NCI-H2196 (cell line): ENCODE results near the gene AFF2.
"Not testable (repeated sequence)": the region's sequence is repeated elsewhere in the genome, so short reads cannot be mapped to it uniquely, and the experiment has no call there.

Experiments
- DNase-seq: peaks from one replicate; lab custom pipeline; 2025; ENCODE audit not compliant: unreplicated experiment; lab: John Stamatoyannopoulos, UW

The AFF2 gene

DNA sequence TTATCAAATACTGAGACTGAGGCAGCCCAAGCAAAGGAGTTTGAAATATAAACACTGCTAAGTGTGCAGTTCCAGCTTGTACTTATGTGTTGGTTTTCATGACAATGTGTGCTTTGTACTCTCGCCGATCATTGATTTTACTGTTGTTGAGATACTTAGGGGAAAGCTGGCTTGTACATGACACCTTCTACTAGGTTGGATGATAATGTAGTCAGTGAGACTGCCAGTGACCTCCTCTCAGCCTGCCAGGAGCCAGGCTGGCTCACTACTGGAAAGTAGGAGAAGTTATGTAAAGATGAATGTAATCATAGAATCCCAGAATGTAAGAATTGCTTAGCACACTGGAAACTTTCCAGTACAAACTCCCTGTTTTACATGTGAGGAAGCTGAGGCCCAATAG lies 132.0 kb downstream of the AFF2 start:
- DNase-seq: no peak

GRCh38 chrX:148633218-148633908 lies 132.9 kb downstream of the AFF2 start:
- no peak for DNase-seq

DNA sequence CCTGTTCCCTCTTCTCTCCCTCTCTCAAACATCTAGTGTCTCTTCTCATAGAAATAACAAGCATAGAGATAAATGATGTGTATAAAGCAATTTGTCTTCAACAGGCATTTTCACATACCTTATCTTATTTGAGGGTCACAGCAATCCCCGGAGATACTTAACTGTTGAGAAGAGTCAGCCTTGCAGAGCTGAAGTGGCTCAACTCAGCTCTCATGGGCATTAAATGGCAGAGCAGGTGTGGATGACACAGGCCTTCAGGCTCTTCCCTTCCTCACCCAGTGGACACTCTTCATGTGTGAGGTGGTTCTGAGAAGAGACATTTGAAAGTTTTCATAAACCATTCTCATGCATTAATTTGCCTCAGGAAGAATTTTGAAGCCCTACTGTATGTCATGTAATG lies 134.2 kb downstream of the AFF2 start:
- no peak for DNase-seq

GRCh38 chrX:148643460-148643859 lies 143.0 kb downstream of the AFF2 start:
- DNase-seq: no peak

- DNase-seq: no peak
Measured at GRCh38 chrX:148647651-148648050, 147.2 kb downstream of the AFF2 start.

DNA sequence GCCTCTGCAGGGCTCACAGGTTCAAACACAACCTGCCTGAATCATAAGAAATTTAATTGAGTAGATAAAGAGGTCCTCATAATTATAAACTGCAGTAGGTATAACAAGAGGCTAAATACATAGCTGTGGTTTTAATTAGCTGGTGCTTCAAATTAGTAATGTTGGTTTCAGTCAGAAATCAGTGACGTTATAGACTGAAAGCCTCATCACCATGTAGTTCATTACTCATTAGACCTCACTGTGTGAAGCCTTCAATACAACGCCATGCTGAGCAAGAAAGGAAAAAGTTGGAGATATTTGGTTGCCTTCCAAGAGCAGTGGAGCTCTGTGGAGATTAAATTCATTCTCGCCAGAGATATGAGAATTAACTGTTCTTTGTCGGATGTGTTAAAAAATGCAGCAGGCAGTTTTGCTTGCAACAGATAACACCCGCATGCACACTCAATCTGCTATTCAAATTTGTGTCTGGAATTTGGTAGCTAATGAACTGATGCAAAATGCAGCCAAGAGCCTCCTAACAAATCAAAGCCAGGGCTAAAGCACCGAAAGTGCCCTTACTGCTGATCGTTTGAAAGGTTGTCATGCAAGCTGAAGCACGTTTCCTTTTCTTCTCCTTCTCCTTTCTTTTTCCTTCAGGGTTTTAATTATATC lies 148.9 kb downstream of the AFF2 start:
- no peak for DNase-seq

DNA sequence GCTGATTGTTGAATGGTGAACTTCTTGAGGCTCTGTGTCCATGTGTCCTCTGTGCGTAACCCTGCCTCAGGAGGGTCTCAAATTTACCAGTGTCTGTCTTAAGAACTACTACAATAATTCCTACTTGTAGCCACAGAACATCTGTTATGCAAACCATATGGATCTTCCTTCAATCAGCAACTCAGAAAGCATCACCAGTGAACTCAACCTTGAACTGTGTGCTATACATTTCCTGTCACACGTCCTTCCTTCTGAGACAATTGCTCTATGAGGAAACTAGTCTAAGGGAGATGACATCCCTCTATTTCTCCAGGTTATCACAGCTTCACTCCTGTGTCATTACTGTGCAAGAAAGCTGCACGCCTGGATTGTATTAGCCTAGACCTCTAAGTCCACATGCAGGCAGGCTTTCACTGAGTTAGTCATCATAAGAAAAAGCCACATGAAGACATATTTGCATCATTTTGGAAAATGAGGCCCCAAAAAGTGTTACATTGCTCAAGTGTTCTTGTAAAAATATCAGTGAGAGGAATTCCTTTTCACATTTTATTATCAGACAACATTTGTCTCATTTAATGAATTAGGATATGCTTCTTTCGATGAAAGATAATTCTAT lies 157.8 kb downstream of the AFF2 start:
- no peak for DNase-seq

DNA sequence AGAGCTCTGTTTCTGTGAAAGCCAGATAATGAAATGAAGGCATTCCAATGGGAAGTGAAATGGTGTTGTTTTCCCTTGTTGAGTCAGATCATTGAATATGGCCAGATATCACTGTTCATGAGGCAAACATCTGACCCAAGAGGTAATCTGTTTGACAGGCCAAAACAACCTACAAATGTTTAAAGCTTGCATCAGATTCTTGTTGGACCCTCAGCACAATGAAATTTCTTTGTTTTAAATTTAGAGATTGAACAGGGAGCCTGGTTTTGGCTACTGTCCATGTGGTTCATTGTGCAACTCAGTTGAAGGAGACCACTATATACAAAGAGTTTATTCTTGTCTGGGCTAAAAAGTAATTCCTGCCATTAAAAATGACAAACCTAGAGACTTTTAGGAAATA lies 159.1 kb downstream of the AFF2 start:
- no peak for DNase-seq

GRCh38 chrX:148661035-148661434 lies 160.6 kb downstream of the AFF2 start:
- DNase-seq: no peak

DNA sequence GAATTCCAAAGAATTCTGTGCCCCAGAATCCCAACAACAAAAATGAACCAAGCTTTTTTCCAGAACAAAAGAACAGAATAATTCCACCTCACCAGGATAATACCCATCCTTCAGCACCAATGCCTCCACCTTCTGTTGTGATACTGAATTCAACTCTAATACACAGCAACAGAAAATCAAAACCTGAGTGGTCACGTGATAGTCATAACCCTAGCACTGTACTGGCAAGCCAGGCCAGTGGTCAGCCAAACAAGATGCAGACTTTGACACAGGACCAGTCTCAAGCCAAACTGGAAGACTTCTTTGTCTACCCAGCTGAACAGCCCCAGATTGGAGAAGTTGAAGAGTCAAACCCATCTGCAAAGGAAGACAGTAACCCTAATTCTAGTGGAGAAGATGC lies 161.6 kb downstream of the AFF2 start:
- DNase-seq: no peak

DNA sequence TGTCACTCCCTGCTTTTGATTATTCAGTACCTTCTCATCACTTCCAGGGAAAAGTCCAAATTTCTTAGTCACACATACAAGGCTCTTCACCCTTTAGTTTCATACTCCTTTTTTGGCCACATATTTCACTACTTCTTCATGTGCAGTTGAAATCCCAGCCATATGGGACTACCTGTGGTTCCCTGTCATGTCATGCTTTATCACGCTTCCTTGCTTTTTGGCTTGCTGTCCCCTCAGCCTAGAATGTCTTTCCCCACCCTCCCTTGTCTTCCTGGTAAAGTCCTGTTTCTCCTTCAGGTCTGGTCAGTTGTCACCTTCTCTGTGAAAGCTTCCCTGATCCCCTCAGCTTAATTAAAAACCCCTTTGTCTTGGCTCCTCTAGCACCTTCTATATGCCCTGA lies 163.8 kb downstream of the AFF2 start:
- no peak for DNase-seq

GRCh38 chrX:148664995-148665394 lies 164.6 kb downstream of the AFF2 start:
- no peak for DNase-seq

DNA sequence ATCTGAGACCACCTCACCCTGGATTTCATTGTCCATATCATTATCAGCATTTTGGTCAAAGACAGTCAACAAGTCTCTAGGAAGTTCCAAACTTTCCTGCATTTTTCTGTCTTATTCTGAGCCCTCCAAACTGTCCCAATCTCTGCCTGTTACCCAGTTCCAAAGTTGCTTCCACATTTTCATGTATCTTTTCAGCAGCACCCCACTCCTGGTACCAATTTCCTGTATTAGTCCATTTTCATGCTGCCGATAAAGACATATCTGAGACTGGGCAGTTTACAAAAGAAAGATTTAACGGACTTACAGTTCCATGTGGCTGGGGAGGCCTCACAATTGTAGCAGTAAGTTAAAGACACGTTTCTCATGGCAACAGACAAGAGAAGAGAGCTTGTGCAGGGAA lies 168.8 kb downstream of the AFF2 start:
- not testable (repeated sequence) for DNase-seq

GRCh38 chrX:148670277-148670676 lies 169.9 kb downstream of the AFF2 start:
- no peak for DNase-seq

- DNase-seq: no peak
Measured at GRCh38 chrX:148672517-148672916, 172.1 kb downstream of the AFF2 start.

DNA sequence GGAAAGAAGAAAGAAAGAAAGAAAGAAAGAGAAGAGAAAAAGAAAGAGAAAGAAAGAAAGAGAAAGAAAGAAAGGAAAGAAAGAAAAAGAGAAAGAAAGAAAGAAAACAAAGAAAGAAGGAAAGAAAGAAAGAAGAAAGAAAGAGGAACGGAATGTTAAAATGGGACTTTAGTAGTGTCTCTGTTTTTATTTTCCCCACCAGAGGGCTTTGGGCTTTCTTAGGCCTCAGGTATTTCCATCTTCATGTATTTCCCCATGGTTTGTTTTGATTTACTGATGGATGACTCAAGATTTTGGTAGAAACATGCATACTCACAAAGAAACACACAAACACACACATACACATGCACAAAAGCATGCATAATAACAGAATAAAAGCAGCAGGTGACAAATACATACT lies 181.2 kb downstream of the AFF2 start:
- no peak for DNase-seq

GRCh38 chrX:148682206-148682605 lies 181.8 kb downstream of the AFF2 start:
- no peak for DNase-seq

GRCh38 chrX:148691456-148691855 lies 191.0 kb downstream of the AFF2 start:
- no peak for DNase-seq

DNA sequence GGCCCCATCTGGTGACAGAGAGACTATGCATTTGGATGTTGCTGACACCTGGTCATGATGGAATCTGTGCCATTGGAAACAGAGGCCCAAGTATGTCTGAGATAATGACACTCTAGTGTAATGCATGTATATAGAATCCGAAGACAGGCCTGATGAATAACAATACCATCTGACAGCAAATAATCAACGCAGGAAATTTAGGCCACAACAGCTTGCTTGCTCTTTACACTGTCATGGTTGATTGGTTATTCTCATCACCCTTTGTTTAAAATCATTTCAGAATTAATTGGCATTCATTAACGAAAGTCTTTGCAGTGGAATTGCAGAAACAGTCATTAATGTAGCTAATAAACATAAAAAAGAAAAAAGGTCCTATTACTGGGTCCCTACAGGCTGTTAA lies 194.8 kb downstream of the AFF2 start:
- DNase-seq: no peak

GRCh38 chrX:148698221-148698620 lies 197.8 kb downstream of the AFF2 start:
- DNase-seq: no peak

- no peak for DNase-seq
Measured at GRCh38 chrX:148700021-148700420, 199.6 kb downstream of the AFF2 start.

DNA sequence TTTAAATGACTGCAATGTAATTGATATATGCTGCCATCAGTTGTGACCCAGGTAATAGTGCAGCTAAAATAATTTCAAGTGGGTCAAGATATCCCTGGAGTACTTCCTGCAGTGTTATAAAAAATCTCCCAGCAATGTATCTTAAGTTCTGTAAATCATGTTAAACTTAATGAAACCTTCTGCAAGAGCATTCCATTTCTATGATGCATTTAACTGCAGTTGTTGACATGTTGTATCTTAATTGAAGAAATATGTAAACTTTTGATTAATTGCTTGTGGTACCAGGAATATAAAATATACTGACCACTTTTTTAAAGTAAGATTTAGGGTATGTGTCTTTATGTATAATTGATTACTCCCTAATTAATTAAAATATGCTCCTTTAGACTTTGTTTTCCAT lies 213.6 kb downstream of the AFF2 start:
- DNase-seq: no peak

DNA sequence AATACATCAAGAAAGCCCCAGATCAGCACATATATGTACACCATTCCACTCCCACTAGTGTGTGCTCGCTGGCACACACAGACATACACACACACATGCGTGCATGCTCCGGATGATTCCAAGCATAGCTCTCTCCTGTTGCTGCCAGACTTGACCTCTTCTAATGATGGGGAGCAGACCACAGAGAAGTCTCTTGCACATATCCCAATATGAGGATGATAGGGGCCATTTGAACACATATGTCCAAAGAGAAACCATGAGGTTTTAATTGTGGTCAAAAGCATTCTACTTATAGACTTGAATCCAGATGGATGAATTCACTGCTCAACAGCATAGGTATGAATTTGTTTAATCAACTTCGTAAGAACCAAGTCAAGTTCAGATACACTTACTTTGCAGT lies 214.9 kb downstream of the AFF2 start:
- DNase-seq: no peak
